H1 (cell line): ENCODE measurements around the gene S100A4. TPM values are rescaled to one million over a fixed set of nuclear protein-coding genes. Genes with fewer than 3 reads are reported as not detected.

ENCODE experiments used
- CBX5 ChIP-seq: fragments of 300-800, 300-1000 bp; sonication (generic); IDR thresholded peaks from 2 replicates; pipeline ENCODE4 v1.7.1; 2016; ENCODE audit warnings: antibody characterized with exemption, low read length, low read depth
- CHD2 ChIP-seq: IDR thresholded peaks from 2 replicates; pipeline ENCODE4 v1.6.1; 2012; ENCODE audit warnings: low read length, improper control_type of control experiment
- CREB1 ChIP-seq: IDR thresholded peaks from 2 replicates; pipeline ENCODE4 v1.6.1; 2012; ENCODE audit warnings: inconsistent platforms
- CTBP2 ChIP-seq: IDR thresholded peaks from 2 replicates; pipeline ENCODE4 v1.7.0; 2011; ENCODE audit warnings: borderline replicate concordance, mild to moderate bottlenecking, moderate library complexity, mixed read lengths, low read length; ENCODE audit not compliant: insufficient read depth, insufficient read length
- EP300 ChIP-seq, 2 experiments: IDR thresholded peaks; 1 replicate in 1 of 2; 2 replicates in 1 of 2; pipeline ENCODE4 v1.6.1; 2011 to 2012; ENCODE audit warnings: low read depth in 2 of 2, low read length in 2 of 2, mild to moderate bottlenecking in 2 of 2, borderline replicate concordance in 1 of 2, inconsistent platforms in 1 of 2, moderate library complexity in 1 of 2
- GTF2F1 ChIP-seq: IDR thresholded peaks from 2 replicates; pipeline ENCODE4 v1.6.1; 2012; ENCODE audit warnings: low read depth, low read length, improper control_type of control experiment, borderline replicate concordance
- NRF1 ChIP-seq: IDR thresholded peaks from 2 replicates; pipeline ENCODE4 v1.6.1; 2011; ENCODE audit warnings: mild to moderate bottlenecking, low read depth, low read length, improper control_type of control experiment
- PHF8 ChIP-seq: fragments of 200-600 bp; sonication (generic); conservative IDR thresholded peaks from 2 replicates; pipeline ENCODE4 v1.7.1; 2012; ENCODE audit warnings: low read depth, mild to moderate bottlenecking, inconsistent platforms, low read length, moderate library complexity
- SIN3A ChIP-seq, 2 experiments: IDR thresholded peaks in 1 of 2; conservative IDR thresholded peaks in 1 of 2; 2 replicates each; pipeline ENCODE4 v1.6.1; 2011 to 2012; ENCODE audit warnings: low read length in 2 of 2, improper control_type of control experiment in 1 of 2, low read depth in 1 of 2, mild to moderate bottlenecking in 1 of 2
- ZNF274 ChIP-seq: IDR thresholded peaks from 2 replicates; pipeline ENCODE4 v1.7.0; 2012; ENCODE audit warnings: low read length, borderline replicate concordance; ENCODE audit errors: extremely low read depth
- polyA plus RNA-seq, 7 experiments: library from polyadenylated mRNA; depleted of rRNA in 3 of 7; stranded (reverse) in 5 of 7; unstranded in 2 of 7; fragments of >200 nt in 5 of 7; fragments of 200-250 nt in 2 of 7; gene quantifications; 1 replicate in 5 of 7; 2 replicates in 1 of 7; 4 replicates in 1 of 7; pipeline versions ENCODE4 v1.2.1 to v1.2.3, GENCODE V29; 2011 to 2013; ENCODE audit warnings: missing spikeins in 2 of 7, mixed read lengths in 2 of 7
- total RNA-seq: library from RNA; stranded (reverse); fragmentation: NEBNext Ultra II Directional; extraction: Animal tissue kit (Norgen Biotek cat#: 25700); gene quantifications from 2 replicates; pipeline ENCODE4 v1.2.1, GENCODE V29; 2021
- TF ChIP-seq, protein P1 (sequence below): IDR thresholded peaks from 2 replicates; pipeline ENCODE4 v1.6.1; 2011; ENCODE audit warnings: low read length, improper control_type of control experiment

S100A4 gene
- total and polyA plus RNA-seq, 2 of the 8 experiments (the other 6 are each of a cell fraction or from before 2014, with no cell fraction given): 36.3 to 85.4 TPM

DNA sequence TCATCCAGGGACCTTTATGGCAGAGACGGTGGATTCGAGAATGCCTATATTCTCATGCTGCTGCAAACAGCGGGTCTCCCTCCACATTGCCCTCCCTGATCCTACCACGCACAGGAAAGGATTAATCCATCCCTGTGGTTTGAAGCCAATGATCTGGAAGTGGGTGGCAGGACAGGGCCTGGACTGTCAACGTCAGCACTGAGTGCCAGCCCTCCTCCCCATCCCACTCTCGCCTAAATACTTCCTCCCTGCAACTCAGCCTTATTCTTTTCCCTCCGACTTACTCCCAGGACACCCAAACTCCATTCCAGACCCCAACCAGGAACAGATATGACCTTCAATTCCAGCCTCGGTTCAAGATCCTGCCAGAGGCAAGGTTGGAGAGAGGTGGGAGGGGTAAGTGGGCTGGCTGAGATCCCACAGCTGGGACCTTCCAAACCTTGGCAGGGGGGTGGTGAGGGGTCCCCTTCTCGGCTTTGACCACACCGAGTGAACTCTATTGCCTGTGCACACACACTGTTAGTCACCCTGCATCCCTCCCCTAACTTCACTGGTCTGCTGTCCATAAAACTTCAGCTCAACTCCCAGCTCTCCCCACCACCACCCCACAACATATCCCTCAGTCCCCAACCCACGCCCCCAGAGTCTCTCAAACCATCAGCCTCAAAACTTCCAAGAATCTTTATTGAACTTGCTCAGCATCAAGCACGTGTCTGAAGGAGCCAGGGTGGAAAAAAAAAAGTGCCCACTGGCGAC is 2.5 kb downstream of the S100A4 start (continued):
- TF ChIP-seq NRF1: no peak
- no peak for TF ChIP-seq CBX5
- TF ChIP-seq CTBP2: no peak
- no peak for TF ChIP-seq PHF8
- TF ChIP-seq, protein P1, sequence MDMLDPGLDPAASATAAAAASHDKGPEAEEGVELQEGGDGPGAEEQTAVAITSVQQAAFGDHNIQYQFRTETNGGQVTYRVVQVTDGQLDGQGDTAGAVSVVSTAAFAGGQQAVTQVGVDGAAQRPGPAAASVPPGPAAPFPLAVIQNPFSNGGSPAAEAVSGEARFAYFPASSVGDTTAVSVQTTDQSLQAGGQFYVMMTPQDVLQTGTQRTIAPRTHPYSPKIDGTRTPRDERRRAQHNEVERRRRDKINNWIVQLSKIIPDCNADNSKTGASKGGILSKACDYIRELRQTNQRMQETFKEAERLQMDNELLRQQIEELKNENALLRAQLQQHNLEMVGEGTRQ: no peak
- no peak for TF ChIP-seq CREB1
- no peak for TF ChIP-seq ZNF274
- no peak for TF ChIP-seq SIN3A (conservative IDR thresholded peaks at IDR 0.05 in 1 of 2, IDR thresholded peaks at IDR 0.05 in 1 of 2; ENCODE audit: low read depth in 1 of 2, low read length in 2 of 2)
- no peak for TF ChIP-seq EP300 (IDR thresholded peaks at IDR 0.05; ENCODE audit: borderline replicate concordance in 1 of 2, low read depth in 2 of 2, low read length in 2 of 2)
- no peak for TF ChIP-seq CHD2
- no peak for TF ChIP-seq GTF2F1
